HEK293 (cell line): ENCODE data around the gene TP73.
A peak's percentile ranks its signal among the peaks of the same experiment; 100 is the strongest.

Experiments
- CTCF ChIA-PET: fragments of 350-600 bp; formaldehyde crosslinking; extraction: SDS; loops from one replicate; lab custom pipeline; 2021; ENCODE audit warnings: antibody characterized with exemption; lab: Yijun Ruan, JAX
- POLR2A ChIA-PET: fragments of 300-600 bp; formaldehyde crosslinking; extraction: SDS; loops from one replicate; lab custom pipeline; 2020; ENCODE audit warnings: antibody characterized with exemption, inconsistent platforms; lab: Yijun Ruan, JAX
- H3K27ac ChIP-seq: fragments of 200-500 bp; sonication (Bioruptor generic); 2 replicates; pipeline ENCODE4 v1.5.1; 2014; ENCODE audit warnings: low read depth, low read length, control low read depth, inconsistent platforms; ENCODE audit errors: extremely low read depth
- H3K36me3 ChIP-seq, 2 experiments: fragments of 200-500 bp in 1 of 2; sonication (Bioruptor generic) in 1 of 2; 1 replicate in 1 of 2; 2 replicates in 1 of 2; pipeline ENCODE4 v1.5.1; 2014 to 2017; ENCODE audit warnings: inconsistent platforms in 2 of 2, low read length in 2 of 2; ENCODE audit not compliant: control insufficient read depth in 2 of 2, insufficient read depth in 1 of 2
- H3K4me1 ChIP-seq: fragments of 200-500 bp; sonication (Bioruptor generic); 2 replicates; pipeline ENCODE4 v1.5.1; 2014; ENCODE audit warnings: mild to moderate bottlenecking, low read length, inconsistent platforms; ENCODE audit not compliant: control insufficient read depth, insufficient read depth
- H3K4me3 ChIP-seq: 2 replicates; pipeline ENCODE4 v1.5.1; 2011; ENCODE audit warnings: low read depth, mild to moderate bottlenecking, control low read depth, low read length, moderate library complexity
- H3K9me3 ChIP-seq: fragments of 200-500 bp; sonication (Bioruptor generic); 2 replicates; pipeline ENCODE4 v1.5.1; 2014; ENCODE audit warnings: low read depth, low read length, inconsistent platforms; ENCODE audit not compliant: control insufficient read depth, insufficient read depth
- GLI4 ChIP-seq: fragments of 450-650 bp; formaldehyde crosslinking; IDR thresholded peaks from 2 replicates; pipeline ENCODE4 v1.5.1; 2016; ENCODE audit warnings: missing biosample characterization, missing genetic modification characterization
- ZBTB17 ChIP-seq: fragments of 450-650 bp; formaldehyde crosslinking; IDR thresholded peaks from 2 replicates; pipeline ENCODE4 v1.5.1; 2016; ENCODE audit warnings: missing biosample characterization, missing genetic modification characterization
- ZBTB21 ChIP-seq: fragments of 450-650 bp; formaldehyde crosslinking; IDR thresholded peaks from 2 replicates; pipeline ENCODE4 v1.5.1; 2017; ENCODE audit warnings: missing biosample characterization, missing genetic modification characterization
- ZBTB49 ChIP-seq: fragments of 450-650 bp; formaldehyde crosslinking; IDR thresholded peaks from 2 replicates; pipeline ENCODE4 v1.5.1; 2016; ENCODE audit warnings: missing biosample characterization, missing genetic modification characterization, low read depth
- ZIC2 ChIP-seq: fragments of 450-650 bp; formaldehyde crosslinking; IDR thresholded peaks from 2 replicates; pipeline ENCODE4 v1.5.1; 2016; ENCODE audit warnings: missing biosample characterization, missing genetic modification characterization
- ZNF10 ChIP-seq: fragments of 450-650 bp; formaldehyde crosslinking; IDR thresholded peaks from 2 replicates; pipeline ENCODE4 v1.5.1; 2017; ENCODE audit warnings: missing biosample characterization, missing genetic modification characterization
- ZNF184 ChIP-seq: fragments of 450-650 bp; IDR thresholded peaks from 2 replicates; pipeline ENCODE4 v1.5.1; 2018; ENCODE audit warnings: missing biosample characterization, mild to moderate bottlenecking, missing genetic modification characterization
- ZNF19 ChIP-seq: fragments of 450-650 bp; formaldehyde crosslinking; IDR thresholded peaks from 2 replicates; pipeline ENCODE4; 2016; ENCODE audit warnings: missing biosample characterization, missing genetic modification characterization, low read depth
- ZNF211 ChIP-seq: fragments of 450-650 bp; formaldehyde crosslinking; IDR thresholded peaks from 2 replicates; pipeline ENCODE4 v1.5.1; 2016; ENCODE audit warnings: low read depth, missing biosample characterization, missing genetic modification characterization
- ZNF23 ChIP-seq: fragments of 450-650 bp; formaldehyde crosslinking; IDR thresholded peaks from 2 replicates; pipeline ENCODE4 v1.5.1; 2016; ENCODE audit warnings: missing biosample characterization, missing genetic modification characterization, borderline replicate concordance
- ZNF362 ChIP-seq: fragments of 450-650 bp; formaldehyde crosslinking; IDR thresholded peaks from 2 replicates; pipeline ENCODE4 v1.5.1; 2016; ENCODE audit warnings: missing biosample characterization, missing genetic modification characterization
- ZNF37A ChIP-seq: fragments of 450-650 bp; IDR thresholded peaks from 2 replicates; pipeline ENCODE4 v1.5.1; 2018; ENCODE audit warnings: missing biosample characterization, missing genetic modification characterization
- ZNF398 ChIP-seq: fragments of 450-650 bp; formaldehyde crosslinking; IDR thresholded peaks from 2 replicates; pipeline ENCODE4 v1.5.1; 2017; ENCODE audit warnings: missing biosample characterization, missing genetic modification characterization
- ZNF404 ChIP-seq: fragments of 450-650 bp; formaldehyde crosslinking; IDR thresholded peaks from 2 replicates; pipeline ENCODE4 v1.5.1; 2017; ENCODE audit warnings: missing biosample characterization, missing genetic modification characterization
- ZNF416 ChIP-seq: fragments of 450-650 bp; formaldehyde crosslinking; IDR thresholded peaks from 2 replicates; pipeline ENCODE4 v1.5.1; 2016; ENCODE audit warnings: missing biosample characterization, missing genetic modification characterization
- ZNF426 ChIP-seq: fragments of 450-650 bp; formaldehyde crosslinking; IDR thresholded peaks from 2 replicates; pipeline ENCODE4 v1.5.1; 2017; ENCODE audit warnings: missing biosample characterization, missing genetic modification characterization, mild to moderate bottlenecking, inconsistent platforms, moderate library complexity
- ZNF433 ChIP-seq: fragments of 450-650 bp; formaldehyde crosslinking; IDR thresholded peaks from 2 replicates; pipeline ENCODE4 v1.5.1; 2016; ENCODE audit warnings: missing biosample characterization, missing genetic modification characterization, low read depth
- ZNF449 ChIP-seq: fragments of 450-650 bp; formaldehyde crosslinking; IDR thresholded peaks from 2 replicates; pipeline ENCODE4 v1.5.1; 2017; ENCODE audit warnings: missing biosample characterization, mild to moderate bottlenecking, missing genetic modification characterization, moderate library complexity
- ZNF514 ChIP-seq: fragments of 450-650 bp; formaldehyde crosslinking; IDR thresholded peaks from 2 replicates; pipeline ENCODE4 v1.5.1; 2016; ENCODE audit warnings: missing biosample characterization, missing genetic modification characterization
- ZNF629 ChIP-seq: fragments of 450-650 bp; formaldehyde crosslinking; IDR thresholded peaks from 2 replicates; pipeline ENCODE4 v1.5.1; 2017; ENCODE audit warnings: missing biosample characterization, missing genetic modification characterization
- ZNF645 ChIP-seq: fragments of 450-650 bp; formaldehyde crosslinking; IDR thresholded peaks from 2 replicates; pipeline ENCODE4; 2016; ENCODE audit warnings: missing biosample characterization, missing genetic modification characterization
- ZNF692 ChIP-seq: fragments of 450-650 bp; formaldehyde crosslinking; IDR thresholded peaks from 2 replicates; pipeline ENCODE4 v1.5.1; 2016; ENCODE audit warnings: missing biosample characterization, missing genetic modification characterization
- ZNF747 ChIP-seq: fragments of 450-650 bp; formaldehyde crosslinking; IDR thresholded peaks from 2 replicates; pipeline ENCODE4 v1.5.1; 2016; ENCODE audit warnings: missing biosample characterization, missing genetic modification characterization
- ZNF792 ChIP-seq: fragments of 450-650 bp; formaldehyde crosslinking; IDR thresholded peaks from 2 replicates; pipeline ENCODE4 v1.5.1; 2016; ENCODE audit warnings: missing biosample characterization, missing genetic modification characterization

TP73 gene

GRCh38 chr1:3658231-3658615 lies 5.9 kb downstream of the TP73 start:
- ChIA-PET CTCF (interaction anchor here (0.6 kb wide), 2 partner anchors 21 to 1343 kb away, joined by 3 to 4 read pairs; no protein-coding TSS in a partner anchor), POLR2A (no interaction called here)
- TF ChIP-seq ZNF692 (tag by site-specific recombination) (no peak), ZNF416 (tag by site-specific recombination) (no peak), ZNF433 (tag by site-specific recombination) (no peak), ZNF514 (tag by site-specific recombination) (no peak), ZNF362 (no peak), ZNF184 (tag by site-specific recombination) (no peak), ZNF211 (tag by site-specific recombination) (no peak), ZBTB17 (no peak), ZNF792 (tag by site-specific recombination) (no peak), ZNF645 (no peak), ZNF404 (tag by site-specific recombination) (no peak), ZNF747 (tag by site-specific recombination) (no peak)
- H3K4me3 ChIP-seq: no peak overlapping the region
- peaks cover 5% of the 10 kb centered on the region; the same call in 1 of the 2 replicates for H3K4me1 ChIP-seq
- H3K36me3 ChIP-seq: no peaks in the 10 kb centered on the region
- no peak overlapping the region for H3K27ac ChIP-seq
- H3K9me3 ChIP-seq: no peaks in the 10 kb centered on the region

GRCh38 chr1:3659093-3659492 lies 6.8 kb downstream of the TP73 start:
- Histone ChIP-seq H3K27ac (no peak overlapping the region), H3K9me3 (no peaks in the 10 kb centered on the region), H3K36me3 (no peaks in the 10 kb centered on the region), H3K4me3 (no peak overlapping the region), H3K4me1 (peaks cover 5% of the 10 kb centered on the region; the same call in 1 of the 2 replicates)
- no peak for TF ChIP-seq ZIC2 (tag by site-specific recombination)
- peak; percentile 57; the same call in 1 of the 2 replicates for TF ChIP-seq ZNF449 (tag by site-specific recombination)
- TF ChIP-seq ZBTB21 (tag by site-specific recombination): no peak
- ChIA-PET CTCF (interaction anchor here (0.6 to 0.7 kb wide), 2 partner anchors 22 to 143 kb away, joined by 4 read pairs; no protein-coding TSS in a partner anchor), POLR2A (no interaction called here)

- CTCF ChIA-PET: interaction anchor here (1.1 kb wide), 1 partner anchor 34 kb away, joined by 3 read pairs; no protein-coding TSS in a partner anchor
- no peak overlapping the region for H3K27ac ChIP-seq
- H3K4me3 ChIP-seq: no peak overlapping the region
- POLR2A ChIA-PET: no interaction called here
- H3K36me3 ChIP-seq: no peaks in the 10 kb centered on the region
- no peaks in the 10 kb centered on the region for H3K9me3 ChIP-seq
- H3K4me1 ChIP-seq: peaks cover 5% of the 10 kb centered on the region; the same call in 1 of the 2 replicates
- TF ChIP-seq ZNF19 (tag by site-specific recombination) (no peak), ZNF10 (tag by site-specific recombination) (peak; percentile 91), ZBTB49 (tag by site-specific recombination) (no peak), ZNF426 (no peak), GLI4 (tag by site-specific recombination) (no peak), ZNF398 (tag by site-specific recombination) (no peak), ZNF629 (tag by site-specific recombination) (peak; percentile 86), ZNF23 (no peak), ZNF37A (no peak)
These were observed 8.4 kb downstream of the TP73 start for GRCh38 chr1:3660704-3661103.
